Embryonic facial prominence (tissue), 1 donor: ENCODE results near the gene REXO4.

Experiments
- DNase-seq: peaks from one replicate; pipeline ENCODE4 v3.0.0-alpha.2; 2016; ENCODE audit errors: extremely low spot score

Gene REXO4

DNA sequence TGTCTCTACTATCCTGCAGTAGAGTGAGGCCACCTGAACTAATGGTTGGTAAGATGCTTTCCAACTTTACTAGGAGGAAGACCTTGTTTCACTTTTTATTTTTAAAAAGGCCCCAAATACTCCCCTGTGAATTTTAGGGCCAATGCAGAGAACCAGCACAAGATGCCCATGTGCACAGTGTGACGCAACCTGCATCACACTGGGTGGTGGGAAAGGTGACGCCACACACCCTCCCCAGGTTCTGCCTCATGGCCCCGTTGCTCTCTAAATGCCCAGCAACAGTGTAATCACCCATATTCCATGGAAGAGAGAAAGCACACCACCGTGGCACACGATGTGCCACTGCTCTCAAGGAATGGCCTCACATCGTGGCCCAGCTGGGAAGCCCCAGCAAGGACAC is 48.4 kb downstream of the REXO4 start:
- DNase-seq = no peak

GRCh38 chr9:133368249-133368881 is 49.4 kb downstream of the REXO4 start:
- no peak for DNase-seq

GRCh38 chr9:133367778-133368177 is 50.0 kb downstream of the REXO4 start:
- no peak for DNase-seq

DNA sequence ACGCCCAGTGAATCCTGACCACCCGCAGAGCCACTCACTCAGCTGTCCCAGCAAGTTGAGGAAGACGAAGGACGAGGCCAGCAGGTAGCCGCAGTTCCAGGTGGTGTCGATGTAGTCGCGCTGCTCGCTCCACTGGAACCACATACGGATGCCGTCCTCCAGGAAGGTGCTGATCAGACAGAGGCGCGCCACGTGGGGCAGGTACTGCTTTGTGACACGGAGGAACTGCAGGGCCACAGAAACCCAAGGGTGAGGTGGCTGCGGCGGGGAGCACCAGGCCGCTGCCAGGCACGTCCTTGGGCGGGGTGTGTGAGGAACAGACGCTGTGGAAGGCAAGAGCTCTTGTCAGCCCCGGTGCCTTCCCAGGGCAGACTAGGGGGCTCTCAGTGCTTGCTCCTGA is 50.6 kb downstream of the REXO4 start:
- DNase-seq = no peak

GRCh38 chr9:133366435-133366834 is 51.4 kb downstream of the REXO4 start:
- DNase-seq = no peak

DNA sequence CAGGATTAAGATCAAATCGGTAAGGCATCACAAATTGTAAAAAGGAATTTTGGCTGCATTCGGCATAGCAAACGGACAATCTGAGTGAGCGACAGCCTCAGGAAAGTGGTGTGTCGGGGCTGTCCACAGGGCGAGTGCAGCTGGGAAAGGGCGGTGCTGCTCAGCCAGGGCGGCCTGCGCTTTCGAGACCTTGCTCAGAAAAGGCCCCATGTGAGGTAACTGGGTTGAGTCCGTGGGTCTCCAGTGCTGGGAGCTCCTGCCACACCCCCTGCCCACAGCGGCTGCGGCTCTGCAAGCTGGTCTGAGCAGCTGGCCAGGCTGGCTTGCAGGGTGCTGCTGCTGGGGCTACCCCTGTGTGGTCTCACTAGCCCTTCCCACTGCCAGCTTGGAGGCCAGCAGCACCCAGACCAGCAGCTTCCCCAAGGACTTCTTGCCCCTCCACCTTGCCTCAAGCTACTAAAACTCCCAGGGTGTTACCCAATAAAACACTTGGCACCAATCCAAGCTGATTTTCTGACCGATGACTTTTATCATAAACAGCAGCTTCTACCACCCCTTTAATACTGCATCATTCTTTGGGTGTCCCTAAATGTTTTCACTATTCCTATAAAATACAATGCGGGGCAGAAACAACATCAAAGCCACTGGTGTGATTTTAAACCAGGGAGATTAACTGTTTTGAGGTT is 55.3 kb downstream of the REXO4 start:
- DNase-seq = no peak

GRCh38 chr9:133361507-133362092 is 56.2 kb downstream of the REXO4 start:
- DNase-seq = no peak

GRCh38 chr9:133360400-133361393 is 57.1 kb downstream of the REXO4 start:
- no peak for DNase-seq

GRCh38 chr9:133359399-133360175 is 58.2 kb downstream of the REXO4 start:
- no peak for DNase-seq

DNA sequence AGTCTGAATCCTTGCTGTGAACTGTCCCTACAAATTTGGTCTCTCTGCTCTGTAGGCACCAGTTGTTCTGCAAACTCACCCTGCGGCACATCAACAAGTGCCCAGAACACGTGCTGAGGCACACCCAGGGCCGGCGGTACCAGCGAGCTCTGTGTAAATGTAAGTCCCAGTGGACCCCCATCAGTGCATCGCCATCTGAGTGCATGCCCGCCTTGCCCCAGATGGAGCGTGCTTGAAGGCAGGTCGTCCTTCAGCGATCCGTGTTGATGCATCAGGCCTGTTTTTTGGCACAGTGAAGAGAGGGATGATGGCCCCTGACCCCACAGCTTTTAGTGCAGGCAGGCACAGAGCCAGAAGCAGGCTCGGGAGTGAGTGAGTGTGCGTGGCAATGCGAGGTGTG is 60.2 kb downstream of the REXO4 start:
- no peak for DNase-seq

DNA sequence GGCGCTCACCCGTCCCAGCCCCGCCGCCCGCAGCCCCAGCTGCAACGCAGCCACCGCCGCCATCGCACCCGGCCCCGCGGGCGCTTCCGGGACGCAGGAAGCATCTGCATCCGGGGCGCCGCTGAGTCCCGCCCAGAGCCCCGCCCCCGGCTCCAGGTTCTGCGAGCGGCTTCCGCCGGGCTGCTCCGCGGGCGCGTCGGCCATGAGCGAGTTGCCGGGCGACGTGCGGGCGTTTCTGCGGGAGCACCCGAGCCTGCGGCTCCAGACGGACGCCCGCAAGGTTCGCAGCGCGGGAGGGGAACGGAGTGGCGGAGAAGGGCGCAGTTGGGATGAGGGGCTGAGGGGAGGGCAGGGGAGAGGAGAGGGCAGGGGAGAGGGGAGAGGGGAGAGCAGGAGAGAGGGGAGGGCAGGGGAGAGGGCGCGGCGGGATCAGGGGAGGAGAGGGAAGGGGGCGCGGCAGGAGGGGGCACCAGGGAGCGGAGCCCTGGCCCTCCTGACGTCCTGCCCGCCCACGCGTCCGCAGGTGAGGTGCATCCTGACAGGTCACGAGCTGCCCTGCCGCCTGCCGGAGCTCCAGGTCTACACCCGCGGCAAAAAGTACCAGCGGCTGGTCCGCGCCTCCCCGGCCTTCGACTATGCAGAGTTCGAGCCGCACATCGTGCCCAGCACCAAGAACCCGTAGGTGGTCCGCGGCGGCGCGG is 61.3 kb downstream of the REXO4 start, which contains the start of the genes SURF1 and SURF2:
Gene SURF1 (minus strand): TSS at position 97 of the 701 bp plus-strand sequence. CDS start 34 bp downstream, at position 63.
Gene SURF2 (plus strand): TSS at position 160 of the 701 bp plus-strand sequence. CDS start 43 bp downstream, at position 203.
- peak; percentile 52 for DNase-seq
